Neutrophil (primary cell): ENCODE measurements around the gene PDE8A.
"Not testable (repeated sequence)": the region's sequence is repeated elsewhere in the genome, so short reads cannot be mapped to it uniquely, and the experiment has no call there.

Experiments
- H3K27ac ChIP-seq: fragments of 200-600 bp; sonication (generic); 2 replicates; pipeline ENCODE4 v1.5.1; 2016; ENCODE audit warnings: mild to moderate bottlenecking, moderate library complexity
- H3K27me3 ChIP-seq: fragments of 200-600 bp; sonication (generic); 2 replicates; pipeline ENCODE4 v1.6.0; 2016; ENCODE audit warnings: mild to moderate bottlenecking
- H3K36me3 ChIP-seq: fragments of 200-600 bp; sonication (generic); 2 replicates; pipeline ENCODE4 v1.5.1; 2017
- H3K4me1 ChIP-seq, 2 experiments: fragments of 200-600 bp in 1 of 2; sonication (generic) in 1 of 2; 1 replicate in 1 of 2; 2 replicates in 1 of 2; pipeline versions ENCODE4 v1.5.1 to v1.6.1; 2013 to 2016; ENCODE audit warnings: low read depth in 1 of 2, low read length in 1 of 2, mild to moderate bottlenecking in 1 of 2, moderate library complexity in 1 of 2; ENCODE audit not compliant: control insufficient read depth in 1 of 2, insufficient read depth in 1 of 2
- H3K4me3 ChIP-seq, 2 experiments: fragments of 200-600 bp in 1 of 2; sonication (generic) in 1 of 2; 1 replicate in 1 of 2; 2 replicates in 1 of 2; pipeline ENCODE4 v1.5.1; 2013 to 2016; ENCODE audit warnings: low read depth in 1 of 2, low read length in 1 of 2, mild to moderate bottlenecking in 1 of 2, moderate library complexity in 1 of 2
- H3K9me3 ChIP-seq: fragments of 200-600 bp; sonication (generic); 2 replicates; pipeline ENCODE4 v1.5.1; 2016
- TF ChIP-seq, protein P1 (sequence below): fragments of 200-600 bp; sonication (generic); IDR thresholded peaks from 2 replicates; pipeline ENCODE4 v1.5.1; 2016; ENCODE audit warnings: antibody characterized with exemption

Gene PDE8A

DNA sequence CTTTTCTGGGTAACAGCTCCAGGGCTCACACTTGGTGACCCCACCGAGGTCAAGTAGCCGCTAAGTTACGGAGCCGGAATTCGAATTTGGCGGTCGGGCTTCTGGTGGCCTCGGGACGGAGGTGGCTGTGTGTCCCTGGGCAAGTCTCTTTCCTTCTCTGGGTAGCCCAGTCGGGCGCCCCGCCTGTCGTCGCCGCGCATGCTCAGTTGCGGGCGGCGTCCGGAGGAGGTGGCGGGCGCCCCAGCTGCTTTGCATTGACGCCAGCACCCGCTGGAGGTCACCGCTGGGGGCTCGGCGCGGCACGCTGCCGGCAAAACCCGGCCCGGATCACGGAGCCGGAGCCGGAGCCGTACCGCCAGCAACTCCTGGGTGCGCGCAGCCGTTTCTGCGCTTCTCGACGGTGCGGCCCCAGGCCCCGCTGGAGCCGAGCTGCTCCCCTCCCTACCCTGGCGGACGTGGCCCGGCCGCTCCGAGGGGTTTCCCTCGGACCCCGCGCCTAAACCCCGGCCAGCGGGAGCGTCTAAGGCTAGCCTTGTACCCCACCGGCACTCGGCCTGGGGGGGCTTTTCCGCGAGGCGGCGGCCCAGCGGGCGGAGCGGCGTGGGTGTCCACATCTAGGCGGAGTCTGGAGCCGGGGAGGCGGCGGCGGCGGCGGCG lies 474 bp upstream of the PDE8A start:
- Histone ChIP-seq H3K9me3 (no peaks in the 10 kb centered on the region), H3K36me3 (no peaks in the 10 kb centered on the region), H3K4me1 (peaks cover 16 to 20% of the 10 kb centered on the region in 2 experiments), H3K27me3 (peaks cover 36% of the 10 kb centered on the region), H3K4me3 (peak overlapping the region; percentile 79 to 93), H3K27ac (peak overlapping the region; percentile 87)
- TF ChIP-seq, protein P1, sequence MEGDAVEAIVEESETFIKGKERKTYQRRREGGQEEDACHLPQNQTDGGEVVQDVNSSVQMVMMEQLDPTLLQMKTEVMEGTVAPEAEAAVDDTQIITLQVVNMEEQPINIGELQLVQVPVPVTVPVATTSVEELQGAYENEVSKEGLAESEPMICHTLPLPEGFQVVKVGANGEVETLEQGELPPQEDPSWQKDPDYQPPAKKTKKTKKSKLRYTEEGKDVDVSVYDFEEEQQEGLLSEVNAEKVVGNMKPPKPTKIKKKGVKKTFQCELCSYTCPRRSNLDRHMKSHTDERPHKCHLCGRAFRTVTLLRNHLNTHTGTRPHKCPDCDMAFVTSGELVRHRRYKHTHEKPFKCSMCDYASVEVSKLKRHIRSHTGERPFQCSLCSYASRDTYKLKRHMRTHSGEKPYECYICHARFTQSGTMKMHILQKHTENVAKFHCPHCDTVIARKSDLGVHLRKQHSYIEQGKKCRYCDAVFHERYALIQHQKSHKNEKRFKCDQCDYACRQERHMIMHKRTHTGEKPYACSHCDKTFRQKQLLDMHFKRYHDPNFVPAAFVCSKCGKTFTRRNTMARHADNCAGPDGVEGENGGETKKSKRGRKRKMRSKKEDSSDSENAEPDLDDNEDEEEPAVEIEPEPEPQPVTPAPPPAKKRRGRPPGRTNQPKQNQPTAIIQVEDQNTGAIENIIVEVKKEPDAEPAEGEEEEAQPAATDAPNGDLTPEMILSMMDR: peak; percentile 87

DNA sequence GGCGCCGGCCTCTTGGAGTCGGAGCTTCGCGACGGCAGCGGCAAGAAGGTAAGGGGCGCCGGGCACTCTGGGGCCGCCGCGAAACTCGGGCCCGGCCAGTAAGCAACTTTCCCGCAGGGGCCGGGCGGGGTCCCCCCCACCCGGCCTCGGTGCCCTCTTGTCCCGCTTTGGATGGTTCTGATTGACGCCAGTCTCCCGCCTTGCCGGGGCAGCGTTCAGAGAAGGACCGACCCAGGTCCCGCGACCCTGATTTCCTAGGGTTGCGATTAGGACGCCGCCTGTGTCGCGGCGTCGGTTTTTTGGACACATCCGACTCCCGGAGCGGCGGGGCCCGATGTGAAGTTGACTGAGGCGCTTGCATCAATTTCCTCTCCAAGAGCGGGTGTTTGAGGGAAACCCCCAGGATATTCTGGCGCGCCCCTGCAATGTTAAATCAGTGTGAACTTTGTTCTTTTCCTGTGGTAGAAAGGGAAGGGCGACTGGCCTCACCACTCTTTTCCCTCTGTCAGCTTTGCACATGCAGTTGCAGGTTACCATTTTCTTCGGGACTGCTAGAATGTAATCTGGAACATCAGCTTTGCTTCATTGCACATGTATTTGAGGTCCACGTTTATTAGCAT lies 755 bp downstream of the PDE8A start:
- Histone ChIP-seq H3K27me3 (peaks cover 36% of the 10 kb centered on the region), H3K4me3 (peak overlapping the region; percentile 79 to 93), H3K4me1 (peaks cover 16 to 20% of the 10 kb centered on the region in 2 experiments), H3K36me3 (no peaks in the 10 kb centered on the region), H3K27ac (peak overlapping the region; percentile 87), H3K9me3 (no peaks in the 10 kb centered on the region)
- TF ChIP-seq, protein P1: no peak

DNA sequence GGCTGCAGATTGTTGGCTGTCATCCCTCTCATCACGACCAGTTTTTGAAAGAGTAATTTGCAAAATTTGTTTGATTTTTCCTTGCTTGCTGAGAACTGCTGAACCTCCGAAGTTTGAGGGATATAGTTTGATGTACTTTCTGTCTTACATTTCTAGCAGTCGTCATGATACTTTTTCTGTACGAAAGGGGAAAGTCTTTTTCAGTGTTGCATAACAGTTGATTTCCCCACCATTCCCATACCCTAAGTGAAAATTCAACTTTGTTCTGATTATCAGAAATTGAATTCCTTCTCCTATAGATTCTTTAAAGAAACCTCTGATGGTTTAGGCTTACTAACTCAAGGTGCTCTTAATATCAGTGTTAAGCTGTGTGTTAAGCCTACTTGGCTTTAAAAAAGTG lies 1.6 kb downstream of the PDE8A start:
- Histone ChIP-seq H3K4me1 (peaks cover 16 to 20% of the 10 kb centered on the region in 2 experiments), H3K9me3 (no peaks in the 10 kb centered on the region), H3K4me3 (no peak overlapping the region), H3K36me3 (no peaks in the 10 kb centered on the region), H3K27ac (no peak overlapping the region), H3K27me3 (peaks cover 35% of the 10 kb centered on the region)
- TF ChIP-seq, protein P1: no peak

DNA sequence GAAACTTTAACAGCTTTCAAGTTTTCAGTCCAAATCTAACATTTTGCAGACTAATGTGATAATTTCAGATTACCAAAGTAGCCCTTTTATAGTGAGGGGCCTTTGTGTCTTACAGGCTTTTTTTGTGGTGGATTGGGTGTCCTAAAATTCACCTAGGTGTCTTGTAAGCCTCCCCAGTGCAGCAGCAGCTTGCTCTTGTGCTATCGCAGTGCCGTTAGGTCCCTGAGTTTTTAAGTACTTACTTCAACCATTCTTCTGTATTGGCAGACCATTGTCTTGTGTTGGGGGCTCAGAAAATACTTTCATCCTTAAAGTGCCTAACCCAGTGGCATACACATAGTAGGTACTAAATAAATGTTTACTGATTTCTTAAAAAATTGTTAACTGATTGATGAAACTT lies 2.1 kb downstream of the PDE8A start:
- H3K4me1 ChIP-seq: peaks cover 16 to 20% of the 10 kb centered on the region in 2 experiments
- H3K4me3 ChIP-seq: no peak overlapping the region
- no peaks in the 10 kb centered on the region for H3K9me3 ChIP-seq
- no peaks in the 10 kb centered on the region for H3K36me3 ChIP-seq
- H3K27ac ChIP-seq: no peak overlapping the region
- H3K27me3 ChIP-seq: peaks cover 31% of the 10 kb centered on the region
- TF ChIP-seq, protein P1: no peak

DNA sequence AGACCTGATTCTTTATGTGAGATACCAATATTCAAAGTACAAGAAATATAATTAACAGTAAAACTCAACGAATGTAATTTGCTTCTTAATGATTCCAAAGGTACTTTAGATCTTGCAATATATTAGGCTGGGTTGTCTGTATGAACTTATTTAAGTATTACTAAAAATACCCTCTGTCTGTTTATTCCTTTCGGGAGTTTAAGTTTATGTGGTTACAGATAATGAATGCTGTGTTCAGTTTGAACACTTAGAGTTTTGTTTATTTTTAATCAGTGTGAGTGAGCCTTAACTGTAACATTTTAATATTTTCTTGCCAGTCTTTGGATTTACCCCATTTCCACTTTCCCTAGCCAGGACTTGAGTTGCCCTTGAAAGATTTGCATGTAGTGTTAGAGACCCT lies 3.5 kb downstream of the PDE8A start:
- TF ChIP-seq, protein P1: no peak
- Histone ChIP-seq H3K9me3 (no peaks in the 10 kb centered on the region), H3K27me3 (peaks cover 16% of the 10 kb centered on the region), H3K4me3 (no peak overlapping the region), H3K27ac (no peak overlapping the region), H3K4me1 (peaks cover 11 to 14% of the 10 kb centered on the region in 2 experiments), H3K36me3 (no peaks in the 10 kb centered on the region)

DNA sequence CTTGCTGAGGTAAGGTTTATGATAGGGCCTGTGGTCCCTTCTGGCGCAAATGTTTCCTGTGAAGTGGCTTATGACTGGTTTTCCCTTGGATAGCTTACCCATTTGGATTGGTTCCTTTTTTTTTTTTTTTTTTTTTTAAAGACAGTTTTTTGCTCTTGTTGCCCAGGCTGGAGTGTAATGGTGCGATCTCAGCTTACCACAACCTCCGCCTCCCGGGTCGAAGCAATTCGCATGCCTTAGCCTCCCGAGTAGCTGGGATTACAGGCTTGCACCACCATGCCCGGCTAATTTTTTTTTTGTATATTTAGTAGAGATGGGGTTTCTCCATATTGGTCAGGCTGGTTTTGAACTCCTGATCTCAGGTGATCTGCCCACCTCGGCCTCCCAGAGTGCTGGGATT lies 5.7 kb downstream of the PDE8A start:
- peaks cover 12% of the 10 kb centered on the region for H3K27me3 ChIP-seq
- not testable (repeated sequence) for H3K27ac ChIP-seq

More for the DNA sequence above, 5.7 kb downstream of the PDE8A start:
- H3K4me3 ChIP-seq, H3K9me3 ChIP-seq, H3K36me3 ChIP-seq: not testable (repeated sequence)
- peaks cover 7 to 19% of the 10 kb centered on the region in 2 experiments for H3K4me1 ChIP-seq
